Small intestine (tissue), 7 donors: ENCODE results near the gene SDK2. TPM values are rescaled to one million over a fixed set of nuclear protein-coding genes. Genes with fewer than 3 reads are reported as not detected.

Experiments used
- DNase-seq, 2 donors: peaks; one replicate each; pipeline versions ENCODE4 v3.0.0 to v3.0.0-alpha.2; 2013
- FAIRE-seq: peaks from 2 replicates; lab custom pipeline; 2012; peaks lifted over from hg19 to GRCh38; lab: Jason Lieb, UNC
- H3K27ac ChIP-seq, 3 donors: one replicate each; pipeline ENCODE4 v1.5.1; 2013; ENCODE audit warnings: low read length in 2 of 3, mild to moderate bottlenecking in 2 of 3, control low read depth in 1 of 3, inconsistent platforms in 1 of 3, low read depth in 1 of 3, moderate library complexity in 1 of 3
- H3K27me3 ChIP-seq, 3 donors: one replicate each; pipeline ENCODE4 v1.6.1; 2013; ENCODE audit warnings: low read length in 3 of 3, inconsistent platforms in 1 of 3; ENCODE audit not compliant: control insufficient read depth in 3 of 3, insufficient read depth in 3 of 3
- H3K36me3 ChIP-seq, 3 donors: one replicate each; pipeline ENCODE4 v1.6.1; 2013; ENCODE audit warnings: low read length in 3 of 3, inconsistent platforms in 1 of 3, low read depth in 1 of 3, mild to moderate bottlenecking in 1 of 3, moderate library complexity in 1 of 3; ENCODE audit not compliant: control insufficient read depth in 3 of 3, insufficient read depth in 2 of 3
- H3K4me1 ChIP-seq, 3 donors: one replicate each; pipeline ENCODE4 v1.6.1; 2013; ENCODE audit warnings: low read length in 2 of 3, inconsistent platforms in 1 of 3, low read depth in 1 of 3, mild to moderate bottlenecking in 1 of 3, moderate library complexity in 1 of 3; ENCODE audit not compliant: control insufficient read depth in 3 of 3, insufficient read depth in 2 of 3
- H3K4me3 ChIP-seq, 3 donors: one replicate each; pipeline ENCODE4 v1.5.1; 2013; ENCODE audit warnings: low read length in 3 of 3, control low read depth in 1 of 3, inconsistent platforms in 1 of 3, low read depth in 1 of 3, mild to moderate bottlenecking in 1 of 3, moderate library complexity in 1 of 3
- H3K9me3 ChIP-seq, 2 donors: one replicate each; pipeline ENCODE4 v1.6.1; 2013; ENCODE audit warnings: low read depth in 1 of 2, low read length in 1 of 2; ENCODE audit not compliant: control insufficient read depth in 2 of 2, insufficient read depth in 1 of 2
- WGBS, 3 donors: extraction: QIAGEN DNeasy Blood & Tissue Kit; methylation state at CpG; one replicate each; pipeline ENCODE4 v1.1.7; 2013; 5-methylcytosine and 5-hydroxymethylcytosine counted together
- polyA plus RNA-seq, 4 donors: library from polyadenylated mRNA; stranded (reverse) in 3 of 4; unstranded in 1 of 4; fragments of 200-250 nt in 3 of 4; fragments of 120-200 nt in 1 of 4; gene quantifications; one replicate each; pipeline versions ENCODE4 v1.2.1 to v1.2.3, GENCODE V29; 2013
- donor health status: healthy with polysubstance abuse.
- donor health status: control.
- donor health status: control.
- donor health status: Bipolar disorder and iron deficiency.
- donor health status: healthy.

SDK2 gene
- polyA plus RNA-seq, 4 donors, result under 0.01 to 1.1 (median 0.10) TPM

- WGBS, 3 donors, result 29 to 43% (median 36%) methylated on average over 11 of the region's 11 CpGs
- Histone ChIP-seq H3K36me3 (peaks cover 0 to 56% (median 0%) of the 10 kb centered on the region in 3 donors), H3K27ac (peak overlapping the region; percentile 85 to 94 (median 88)), H3K4me3 (peak overlapping the region in 2 of 3 donors; percentile 19 to 32), H3K4me1 (peaks cover 12 to 49% (median 13%) of the 10 kb centered on the region in 3 donors), H3K27me3 (no peaks in the 10 kb centered on the region), H3K9me3 (no peaks in the 10 kb centered on the region)
- no peak for FAIRE-seq
- DNase-seq, result no peak
Measured at GRCh38 chr17:73305845-73306836, 338.1 kb downstream of the SDK2 start.

DNA sequence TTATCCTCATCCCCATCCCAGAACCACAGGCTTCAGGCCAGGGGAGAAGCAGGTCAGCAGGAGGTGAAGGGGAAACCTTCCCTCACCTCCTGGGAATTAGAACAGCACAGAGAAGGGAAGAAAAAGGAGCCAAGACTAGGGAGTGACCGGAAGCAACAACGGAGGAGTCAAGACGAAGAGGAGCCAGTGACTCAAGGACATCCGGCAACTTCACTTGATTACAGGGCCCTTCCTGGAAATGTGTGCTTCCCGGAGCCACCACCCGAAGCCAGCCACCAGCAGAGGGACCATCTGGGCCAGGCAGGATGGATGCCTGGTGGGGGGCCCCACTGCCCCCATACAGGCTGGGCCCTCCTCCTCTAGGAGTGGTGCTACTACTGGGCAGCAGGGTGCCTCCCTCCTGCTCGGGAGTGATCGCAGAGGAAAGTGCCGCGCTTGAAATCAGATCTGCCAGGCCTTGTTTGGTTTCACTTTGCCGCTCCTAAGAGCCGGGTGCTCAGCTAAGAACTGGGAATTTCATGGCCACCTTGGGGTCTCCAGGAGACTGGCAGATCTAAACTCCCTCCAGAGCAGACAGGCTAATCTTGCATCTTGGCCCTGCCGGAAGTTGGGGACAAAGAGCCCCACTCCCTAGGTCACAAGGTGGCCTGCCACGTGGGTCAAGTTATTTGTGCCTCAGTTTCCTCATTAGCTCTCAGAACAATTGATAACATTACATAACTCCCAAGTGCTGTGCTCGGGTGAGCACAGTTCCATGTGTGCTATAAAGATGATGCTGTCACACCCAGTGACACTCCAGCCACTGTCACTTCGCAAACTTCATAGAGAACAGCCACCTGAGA, 339.1 kb downstream of the SDK2 start:
- peak overlapping the region; percentile 77 to 88 (median 85) for H3K27ac ChIP-seq
- peak; percentile 75 to 89 for DNase-seq
- peak overlapping the region in 2 of 3 donors; percentile 32 to 41 for H3K4me3 ChIP-seq
- H3K9me3 ChIP-seq, result no peaks in the 10 kb centered on the region
- 7 to 21% (median 19%) methylated on average over 16 of the region's 16 CpGs for WGBS, 3 donors
- H3K4me1 ChIP-seq, result peaks cover 14 to 51% (median 19%) of the 10 kb centered on the region in 3 donors
- no peaks in the 10 kb centered on the region for H3K27me3 ChIP-seq
- no peak for FAIRE-seq
- H3K36me3 ChIP-seq, result peaks cover 0 to 58% (median 0%) of the 10 kb centered on the region in 3 donors

- no peak for FAIRE-seq
- DNase-seq, result no peak
- H3K9me3 ChIP-seq, result no peaks in the 10 kb centered on the region
- no peaks in the 10 kb centered on the region for H3K27me3 ChIP-seq
- peaks cover 0 to 63% (median 0%) of the 10 kb centered on the region in 3 donors for H3K36me3 ChIP-seq
- peak overlapping the region; percentile 77 to 88 (median 85) for H3K27ac ChIP-seq
- WGBS, 3 donors, result 29 to 39% (median 36%) methylated on average over 8 of the region's 8 CpGs
- H3K4me3 ChIP-seq, result peak overlapping the region in 1 of 3 donors; percentile 41
- H3K4me1 ChIP-seq, result peaks cover 14 to 55% (median 20%) of the 10 kb centered on the region in 3 donors
Measured at GRCh38 chr17:73304438-73304837, 339.8 kb downstream of the SDK2 start.

DNA sequence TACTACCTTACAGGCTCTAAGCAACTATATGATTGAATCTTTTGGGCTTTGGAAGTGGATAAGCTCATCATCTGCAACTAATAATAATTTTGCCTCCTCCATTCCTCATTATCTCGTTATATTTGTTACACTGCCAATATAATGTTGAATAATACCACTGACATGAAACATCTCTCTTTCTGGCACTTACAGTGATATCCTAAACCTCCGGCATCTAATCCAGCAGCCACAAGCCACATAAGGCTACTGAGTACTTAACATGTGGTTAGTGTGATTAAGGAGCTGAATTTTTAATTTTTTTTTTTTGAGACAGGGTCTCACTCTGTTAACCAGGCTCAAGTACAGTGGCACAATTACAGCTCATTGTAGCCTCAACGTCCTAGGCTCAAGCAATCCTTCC, 342.1 kb downstream of the SDK2 start:
- Histone ChIP-seq H3K27ac (no peak overlapping the region), H3K4me3 (no peak overlapping the region), H3K9me3 (no peaks in the 10 kb centered on the region), H3K27me3 (no peaks in the 10 kb centered on the region), H3K36me3 (peaks cover 0 to 57% (median 0%) of the 10 kb centered on the region in 3 donors), H3K4me1 (peaks cover 14 to 43% (median 23%) of the 10 kb centered on the region in 3 donors)
- no peak for DNase-seq
- WGBS, 3 donors, result 47 to 57% (median 50%) methylated on average over 3 of the region's 3 CpGs
- FAIRE-seq, result no peak

GRCh38 chr17:73301369-73301768, 342.9 kb downstream of the SDK2 start:
- Histone ChIP-seq H3K27ac (no peak overlapping the region), H3K4me1 (peaks cover 8 to 35% (median 23%) of the 10 kb centered on the region in 3 donors), H3K27me3 (no peaks in the 10 kb centered on the region), H3K4me3 (no peak overlapping the region), H3K36me3 (peaks cover 0 to 49% (median 0%) of the 10 kb centered on the region in 3 donors), H3K9me3 (no peaks in the 10 kb centered on the region)
- no peak for DNase-seq
- no peak for FAIRE-seq
- 67 to 88% (median 86%) methylated on average over 2 of the region's 2 CpGs for WGBS, 3 donors

DNA sequence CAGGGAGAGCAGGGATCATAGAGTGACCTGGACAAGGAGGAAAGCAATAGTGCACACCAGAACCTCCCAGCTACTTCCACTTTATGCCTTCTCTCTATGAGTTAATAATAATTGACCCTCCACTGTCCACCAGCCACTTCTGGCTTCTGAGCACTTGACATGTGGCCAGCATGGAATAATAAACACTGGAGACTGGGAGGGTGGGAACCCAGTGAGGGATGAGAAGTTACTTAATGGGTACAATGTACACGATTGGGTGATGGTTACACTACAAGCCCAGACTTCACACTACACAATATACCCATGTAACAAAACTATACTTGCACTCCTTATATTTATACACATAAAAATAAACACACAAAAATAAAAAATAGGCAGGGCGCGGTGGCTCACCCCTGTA, 343.9 kb downstream of the SDK2 start:
- DNase-seq (peak in 1 of 2 donors; percentile 61), FAIRE-seq (no peak)
- H3K4me3 ChIP-seq, result no peak overlapping the region
- H3K27me3 ChIP-seq, result no peaks in the 10 kb centered on the region
- peaks cover 8 to 26% (median 15%) of the 10 kb centered on the region in 3 donors for H3K4me1 ChIP-seq
- H3K9me3 ChIP-seq, result no peaks in the 10 kb centered on the region
- peaks cover 0 to 43% (median 0%) of the 10 kb centered on the region in 3 donors for H3K36me3 ChIP-seq
- H3K27ac ChIP-seq, result peak overlapping the region in 2 of 3 donors; percentile 0 to 21
- WGBS, 3 donors, result 71 to 79% (median 75%) methylated on average over 3 of the region's 3 CpGs

- peaks cover 0 to 49% (median 0%) of the 10 kb centered on the region in 3 donors for H3K36me3 ChIP-seq
- no peaks in the 10 kb centered on the region for H3K27me3 ChIP-seq
- H3K4me3 ChIP-seq, result no peak overlapping the region
- no peak for DNase-seq
- peaks cover 8 to 12% (median 11%) of the 10 kb centered on the region in 3 donors for H3K4me1 ChIP-seq
- FAIRE-seq, result no peak
- WGBS, 3 donors, result 62 to 71% (median 71%) methylated on average over 15 of the region's 15 CpGs
- H3K9me3 ChIP-seq, result no peaks in the 10 kb centered on the region
- no peak overlapping the region for H3K27ac ChIP-seq
Measured at GRCh38 chr17:73297934-73298861, 346.0 kb downstream of the SDK2 start.
